ENCODE data around the gene MALAT1. TPM values are rescaled to one million over a fixed set of nuclear protein-coding genes. Genes with fewer than 3 reads are reported as not detected.
"Not testable (repeated sequence)": the region's sequence is repeated elsewhere in the genome, so short reads cannot be mapped to it uniquely, and the experiment has no call there.

Gene MALAT1
- total RNA-seq, 1 experiment from 2014 or later, result 10,851 TPM

- H3K4me3 Mint-ChIP-seq (ENCODE audit: unreplicated experiment), result no peak overlapping the region
- no peak overlapping the region for H3K27ac Mint-ChIP-seq (ENCODE audit: low read depth, unreplicated experiment)
- H3K27me3 Mint-ChIP-seq (ENCODE audit: insufficient read depth, unreplicated experiment), result no peaks in the 10 kb centered on the region
- peaks cover 5% of the 10 kb centered on the region for H3K36me3 Mint-ChIP-seq (ENCODE audit: insufficient read depth, unreplicated experiment)
- peaks cover 15% of the 10 kb centered on the region for H3K4me1 Mint-ChIP-seq (ENCODE audit: insufficient read depth, unreplicated experiment)
- ChIA-PET POLR2A (interaction anchor here (0.9 to 20.2 kb wide), 9 partner anchors 8 to 48 kb away, joined by 4 to 2284 read pairs (median 7); partner anchors contain the start of genes MALAT1 and NEAT1), CTCF (interaction anchor here (0.6 to 1.7 kb wide), 9 partner anchors 10 to 307 kb away, joined by 3 to 7 read pairs (median 4); no protein-coding TSS in a partner anchor)
- no TSS peak for BruUV-seq (replicated peaks)
- no peaks in the 10 kb centered on the region for H3K9me3 Mint-ChIP-seq (ENCODE audit: unreplicated experiment)
- TF ChIP-seq, protein P1, sequence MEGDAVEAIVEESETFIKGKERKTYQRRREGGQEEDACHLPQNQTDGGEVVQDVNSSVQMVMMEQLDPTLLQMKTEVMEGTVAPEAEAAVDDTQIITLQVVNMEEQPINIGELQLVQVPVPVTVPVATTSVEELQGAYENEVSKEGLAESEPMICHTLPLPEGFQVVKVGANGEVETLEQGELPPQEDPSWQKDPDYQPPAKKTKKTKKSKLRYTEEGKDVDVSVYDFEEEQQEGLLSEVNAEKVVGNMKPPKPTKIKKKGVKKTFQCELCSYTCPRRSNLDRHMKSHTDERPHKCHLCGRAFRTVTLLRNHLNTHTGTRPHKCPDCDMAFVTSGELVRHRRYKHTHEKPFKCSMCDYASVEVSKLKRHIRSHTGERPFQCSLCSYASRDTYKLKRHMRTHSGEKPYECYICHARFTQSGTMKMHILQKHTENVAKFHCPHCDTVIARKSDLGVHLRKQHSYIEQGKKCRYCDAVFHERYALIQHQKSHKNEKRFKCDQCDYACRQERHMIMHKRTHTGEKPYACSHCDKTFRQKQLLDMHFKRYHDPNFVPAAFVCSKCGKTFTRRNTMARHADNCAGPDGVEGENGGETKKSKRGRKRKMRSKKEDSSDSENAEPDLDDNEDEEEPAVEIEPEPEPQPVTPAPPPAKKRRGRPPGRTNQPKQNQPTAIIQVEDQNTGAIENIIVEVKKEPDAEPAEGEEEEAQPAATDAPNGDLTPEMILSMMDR (IDR thresholded peaks at IDR 0.05; ENCODE audit: unreplicated experiment), result peak; percentile 61
- DNase-seq (ENCODE audit: unreplicated experiment), result peak; percentile 87
- intact Hi-C loops (cut with micrococcal nuclease), result loop anchor here (1.0 to 2.0 kb wide), 2 partner anchors 53 to 86 kb away; partner anchors contain the start of gene SLC25A45
Observed at GRCh38 chr11:65468874-65469333, 29.9 kb upstream of the MALAT1 start.

DNA sequence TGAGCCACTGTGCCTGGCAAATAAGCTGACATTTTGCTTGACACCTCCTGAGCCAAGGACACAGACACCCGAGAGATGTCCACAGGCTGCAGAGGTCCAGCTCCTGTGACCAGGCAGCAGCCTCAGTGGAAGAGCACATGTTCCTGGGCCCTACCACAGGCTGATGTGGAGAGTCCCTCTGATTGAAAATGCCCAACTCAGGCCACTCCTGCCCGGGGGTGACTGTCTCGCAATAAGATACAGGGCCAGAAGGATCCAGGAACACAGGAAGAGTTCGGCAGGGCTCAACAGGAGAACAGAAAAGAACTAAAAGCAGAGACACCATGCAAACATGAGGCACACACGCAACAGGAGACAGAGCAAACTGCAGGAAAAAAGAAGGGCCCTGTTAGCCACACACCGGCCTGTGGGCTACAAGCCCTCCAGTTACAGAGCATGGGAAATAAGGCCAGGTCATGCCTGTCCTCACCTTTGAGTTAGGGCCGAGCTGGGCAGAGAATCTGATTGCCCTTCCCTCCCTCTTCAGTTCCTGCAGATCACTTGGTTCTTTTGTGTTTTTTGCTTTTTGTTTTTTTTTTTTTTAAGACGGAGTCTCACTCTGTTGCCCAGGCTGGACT lies 28.3 kb upstream of the MALAT1 start:
- ChIA-PET CTCF (interaction anchor here (1.0 to 2.5 kb wide), 2 partner anchors 27 to 110 kb away, joined by 4 to 10 read pairs; no protein-coding TSS in a partner anchor), POLR2A (interaction anchor here (13.9 to 20.2 kb wide), 2 partner anchors 28 to 50 kb away, joined by 373 to 2284 read pairs; partner anchors contain the start of genes MALAT1 and NEAT1)
- Mint-ChIP-seq H3K36me3 (ENCODE audit: insufficient read depth, unreplicated experiment) (peaks cover 5% of the 10 kb centered on the region), H3K4me3 (ENCODE audit: unreplicated experiment) (no peak overlapping the region), H3K4me1 (ENCODE audit: insufficient read depth, unreplicated experiment) (peaks cover 15% of the 10 kb centered on the region), H3K27ac (ENCODE audit: low read depth, unreplicated experiment) (peak overlapping the region; percentile 97), H3K27me3 (ENCODE audit: insufficient read depth, unreplicated experiment) (no peaks in the 10 kb centered on the region), H3K9me3 (ENCODE audit: unreplicated experiment) (no peaks in the 10 kb centered on the region)
- intact Hi-C loops (cut with micrococcal nuclease), result no loop called here
- TF ChIP-seq, protein P1 (IDR thresholded peaks at IDR 0.05; ENCODE audit: unreplicated experiment), result no peak
- DNase-seq (ENCODE audit: unreplicated experiment), result no peak
- BruUV-seq (replicated peaks), result no TSS peak

- Mint-ChIP-seq H3K4me1 (ENCODE audit: insufficient read depth, unreplicated experiment) (peaks cover 15% of the 10 kb centered on the region), H3K27me3 (ENCODE audit: insufficient read depth, unreplicated experiment) (no peaks in the 10 kb centered on the region), H3K27ac (ENCODE audit: low read depth, unreplicated experiment) (peak overlapping the region; percentile 97), H3K9me3 (ENCODE audit: unreplicated experiment) (no peaks in the 10 kb centered on the region), H3K36me3 (ENCODE audit: insufficient read depth, unreplicated experiment) (peaks cover 5% of the 10 kb centered on the region), H3K4me3 (ENCODE audit: unreplicated experiment) (peak overlapping the region; percentile 43)
- TF ChIP-seq, protein P1 (IDR thresholded peaks at IDR 0.05; ENCODE audit: unreplicated experiment), result peak; percentile 25
- BruUV-seq (replicated peaks), result TSS peak; percentile 59
- intact Hi-C loops (cut with micrococcal nuclease), result no loop called here
- ChIA-PET CTCF (interaction anchor here (0.6 to 2.5 kb wide), 10 partner anchors 10 to 539 kb away, joined by 3 to 10 read pairs (median 4); no protein-coding TSS in a partner anchor), POLR2A (interaction anchor here (0.6 to 20.2 kb wide), 20 partner anchors 8 to 154 kb away, joined by 3 to 2284 read pairs (median 6); partner anchors contain the start of genes MALAT1, NEAT1 and PCNX3)
- peak; percentile 85 for DNase-seq (ENCODE audit: unreplicated experiment)
Observed at GRCh38 chr11:65471447-65471891, 27.4 kb upstream of the MALAT1 start.

GRCh38 chr11:65472588-65473277 lies 26.1 kb upstream of the MALAT1 start:
- not testable (repeated sequence) for H3K9me3 Mint-ChIP-seq (ENCODE audit: unreplicated experiment); H3K36me3 Mint-ChIP-seq (ENCODE audit: insufficient read depth, unreplicated experiment); H3K27me3 Mint-ChIP-seq (ENCODE audit: insufficient read depth, unreplicated experiment); DNase-seq (ENCODE audit: unreplicated experiment)
- H3K4me1 Mint-ChIP-seq (ENCODE audit: insufficient read depth, unreplicated experiment), result peaks cover 17% of the 10 kb centered on the region
- CTCF ChIA-PET, result interaction anchor here (0.7 to 2.5 kb wide), 7 partner anchors 13 to 157 kb away, joined by 3 to 10 read pairs (median 4); no protein-coding TSS in a partner anchor
- BruUV-seq (replicated peaks), result TSS peak; percentile 95
- POLR2A ChIA-PET, result interaction anchor here (0.6 to 20.2 kb wide), 18 partner anchors 8 to 99 kb away, joined by 3 to 2284 read pairs (median 8); partner anchors contain the start of genes FAM89B, MALAT1, NEAT1 and SLC25A45
- peak overlapping the region; percentile 43 for H3K4me3 Mint-ChIP-seq (ENCODE audit: unreplicated experiment)
- intact Hi-C loops (cut with micrococcal nuclease), result loop anchor here (1.0 kb wide), 1 partner anchor 25 kb away; no protein-coding TSS in a partner anchor
- H3K27ac Mint-ChIP-seq (ENCODE audit: low read depth, unreplicated experiment), result peak overlapping the region; percentile 97
